Measurements from ENCODE around the gene REXO1. TPM values are rescaled to one million over a fixed set of nuclear protein-coding genes. Genes with fewer than 3 reads are reported as not detected.
A peak's percentile ranks its signal among the peaks of the same experiment; 100 is the strongest.

Gene REXO1
- total and polyA plus RNA-seq, 2 of the 13 experiments (the other 11 are each of a cell fraction or from before 2014, with no cell fraction given): 5.0 to 11.2 TPM

- 98% methylated on average over 20 of the region's 41 CpGs for WGBS (ENCODE audit: low lambda C conversion rate)
- H4K20me1 ChIP-seq (ENCODE audit: insufficient read depth, low read length): 0 out of 2 replicates have a peak, but pooled peaks cover 3% of the 10 kb centered on the region
- no peak overlapping the region for H3K4me3 ChIP-seq (replicated peaks in 1 of 3; ENCODE audit: insufficient read depth in 1 of 3, low read depth in 2 of 3, low read length in 3 of 3)
- in situ Hi-C loops (cut with HindIII; ENCODE audit: extremely low pct_ligation_motif_present, low pct_unique_long_range_greater_than_20kb) (no loop called here), intact Hi-C loops (cut with micrococcal nuclease; ENCODE audit: unreplicated experiment) (no loop called here)
- DNase-seq (ENCODE audit: low spot score) (no peak), ATAC-seq (no peak; the same call in 2 of the 3 replicates), FAIRE-seq (no peak)
- no peak overlapping the region for H3K4me2 ChIP-seq (ENCODE audit: low read depth, low read length)
- peaks cover 11 to 28% of the 10 kb centered on the region in 2 experiments; a peak in 4 of 5 replicates for H3K36me3 ChIP-seq (replicated peaks in 1 of 2; ENCODE audit: control insufficient read depth in 1 of 2, insufficient read depth in 2 of 2, low read length in 2 of 2)
- H2AFZ ChIP-seq (ENCODE audit: low read length): no peak overlapping the region
- H3K27me3 ChIP-seq (ENCODE audit: control insufficient read depth in 1 of 2, insufficient read depth in 2 of 2, low read length in 2 of 2): no peaks in the 10 kb centered on the region
- POLR2A ChIA-PET: interaction anchor here (2.1 kb wide), 1 partner anchor 11 kb away, joined by 6 read pairs; no protein-coding TSS in a partner anchor
- no peak overlapping the region for H3K27ac ChIP-seq (ENCODE audit: extremely low read length, insufficient read depth, low read length)
- TF ChIP-seq SKI (IDR thresholded peaks at IDR 0.05; ENCODE audit: partially characterized antibody) (no peak), AGO2 (optimal IDR thresholded peaks at IDR 0.05; ENCODE audit: low read depth, low read length) (peak; percentile 6), PPARG (CRISPR knock-in tag; conservative IDR thresholded peaks at IDR 0.05) (no peak)
- no peaks in the 10 kb centered on the region for H3K4me1 ChIP-seq (ENCODE audit: insufficient read depth, low read length)
- TSS peak; percentile 28 for BruUV-seq (replicated peaks)
- no peak overlapping the region for H3K9ac ChIP-seq (ENCODE audit: insufficient read depth, low read depth, low read length)
- CTCF ChIA-PET (ENCODE audit: low intra/inter-chr PET ratio, low total read pairs): no interaction called here
- H3K9me3 ChIP-seq (ENCODE audit: low read length): no peaks in the 10 kb centered on the region
- no peaks in the 10 kb centered on the region for H3K79me2 ChIP-seq (ENCODE audit: insufficient read depth, low read length)
Observed at GRCh38 chr19:1827566-1828278, 20.6 kb downstream of the REXO1 start.

GRCh38 chr19:1826557-1827521, 21.4 kb downstream of the REXO1 start:
- Histone ChIP-seq H3K27me3 (ENCODE audit: control insufficient read depth in 1 of 2, insufficient read depth in 2 of 2, low read length in 2 of 2) (no peaks in the 10 kb centered on the region), H3K4me3 (replicated peaks in 1 of 3; ENCODE audit: insufficient read depth in 1 of 3, low read depth in 2 of 3, low read length in 3 of 3) (no peak overlapping the region), H3K4me2 (ENCODE audit: low read depth, low read length) (no peak overlapping the region), H3K79me2 (ENCODE audit: insufficient read depth, low read length) (no peaks in the 10 kb centered on the region), H3K9ac (ENCODE audit: insufficient read depth, low read depth, low read length) (no peak overlapping the region), H3K27ac (ENCODE audit: extremely low read length, insufficient read depth, low read length) (no peak overlapping the region), H4K20me1 (ENCODE audit: insufficient read depth, low read length) (0 out of 2 replicates have a peak, but pooled peaks cover 3% of the 10 kb centered on the region), H2AFZ (ENCODE audit: low read length) (no peak overlapping the region), H3K9me3 (ENCODE audit: low read length) (no peaks in the 10 kb centered on the region), H3K36me3 (replicated peaks in 1 of 2; ENCODE audit: control insufficient read depth in 1 of 2, insufficient read depth in 2 of 2, low read length in 2 of 2) (peaks cover 12 to 32% of the 10 kb centered on the region in 2 experiments; a peak in 4 of 5 replicates), H3K4me1 (ENCODE audit: insufficient read depth, low read length) (no peaks in the 10 kb centered on the region)
- FAIRE-seq (no peak), ATAC-seq (no peak; the same call in 2 of the 3 replicates), DNase-seq (ENCODE audit: low spot score) (no peak)
- intact Hi-C loops (cut with micrococcal nuclease; ENCODE audit: unreplicated experiment) (no loop called here), in situ Hi-C loops (cut with HindIII; ENCODE audit: extremely low pct_ligation_motif_present, low pct_unique_long_range_greater_than_20kb) (no loop called here)
- CTCF ChIA-PET (ENCODE audit: low intra/inter-chr PET ratio, low total read pairs): interaction anchor here (0.7 to 1.7 kb wide), 2 partner anchors 46 to 52 kb away, joined by 3 to 15 read pairs; no protein-coding TSS in a partner anchor
- POLR2A ChIA-PET: interaction anchor here (0.8 kb wide), 1 partner anchor 222 kb away, joined by 4 read pairs; the partner anchor contains the start of gene UQCR11
- BruUV-seq (replicated peaks): no TSS peak
- 93% methylated on average over 41 of the region's 63 CpGs for WGBS (ENCODE audit: low lambda C conversion rate)
- TF ChIP-seq HNRNPK (IDR thresholded peaks at IDR 0.05; ENCODE audit: low read depth, low read length, poor library complexity, severe bottlenecking): peak; percentile 56
- TF ChIP-seq MTA3 (CRISPR knock-in tag; IDR thresholded peaks at IDR 0.05): no peak
- no peak for TF ChIP-seq KLF16 (CRISPR knock-in tag; IDR thresholded peaks at IDR 0.05)
- TF ChIP-seq AGO2 (optimal IDR thresholded peaks at IDR 0.05; ENCODE audit: low read depth, low read length): peak; percentile 31
- no peak for TF ChIP-seq ZNF460 (CRISPR knock-in tag; IDR thresholded peaks at IDR 0.05; ENCODE audit: borderline replicate concordance)
- peak; percentile 4 for TF ChIP-seq PCBP2 (optimal IDR thresholded peaks at IDR 0.05; ENCODE audit: low read depth, low read length, poor library complexity, severe bottlenecking)
- TF ChIP-seq ZNF790 (CRISPR knock-in tag; IDR thresholded peaks at IDR 0.05; ENCODE audit: borderline replicate concordance): no peak
- no peak for TF ChIP-seq ZNF878 (CRISPR knock-in tag; IDR thresholded peaks at IDR 0.05)
- no peak for TF ChIP-seq ZSCAN20 (CRISPR knock-in tag; IDR thresholded peaks at IDR 0.05; ENCODE audit: borderline replicate concordance)
- TF ChIP-seq RBM22 (optimal IDR thresholded peaks at IDR 0.05; ENCODE audit: low read length): peak; percentile 6
- no peak for TF ChIP-seq ZNF792 (CRISPR knock-in tag; IDR thresholded peaks at IDR 0.05)
- TF ChIP-seq ZNF101 (CRISPR knock-in tag; IDR thresholded peaks at IDR 0.05; ENCODE audit: borderline replicate concordance, low read depth): no peak
- TF ChIP-seq E2F1 (CRISPR knock-in tag; IDR thresholded peaks at IDR 0.05): no peak

Measured in HepG2 (cell line).